Measurements from ENCODE around the gene MAPK11.
A peak's percentile ranks its signal among the peaks of the same experiment; 100 is the strongest.

- TF ChIP-seq, protein P1, sequence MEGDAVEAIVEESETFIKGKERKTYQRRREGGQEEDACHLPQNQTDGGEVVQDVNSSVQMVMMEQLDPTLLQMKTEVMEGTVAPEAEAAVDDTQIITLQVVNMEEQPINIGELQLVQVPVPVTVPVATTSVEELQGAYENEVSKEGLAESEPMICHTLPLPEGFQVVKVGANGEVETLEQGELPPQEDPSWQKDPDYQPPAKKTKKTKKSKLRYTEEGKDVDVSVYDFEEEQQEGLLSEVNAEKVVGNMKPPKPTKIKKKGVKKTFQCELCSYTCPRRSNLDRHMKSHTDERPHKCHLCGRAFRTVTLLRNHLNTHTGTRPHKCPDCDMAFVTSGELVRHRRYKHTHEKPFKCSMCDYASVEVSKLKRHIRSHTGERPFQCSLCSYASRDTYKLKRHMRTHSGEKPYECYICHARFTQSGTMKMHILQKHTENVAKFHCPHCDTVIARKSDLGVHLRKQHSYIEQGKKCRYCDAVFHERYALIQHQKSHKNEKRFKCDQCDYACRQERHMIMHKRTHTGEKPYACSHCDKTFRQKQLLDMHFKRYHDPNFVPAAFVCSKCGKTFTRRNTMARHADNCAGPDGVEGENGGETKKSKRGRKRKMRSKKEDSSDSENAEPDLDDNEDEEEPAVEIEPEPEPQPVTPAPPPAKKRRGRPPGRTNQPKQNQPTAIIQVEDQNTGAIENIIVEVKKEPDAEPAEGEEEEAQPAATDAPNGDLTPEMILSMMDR (IDR thresholded peaks at IDR 0.05): no peak
- TF ChIP-seq EZH2phosphoT487 (IDR thresholded peaks at IDR 0.05) (peak; percentile 61), EZH2 (IDR thresholded peaks at IDR 0.05) (peak; percentile 70)
These were observed 650 bp upstream of the MAPK11 start for GRCh38 chr22:50270666-50271394.
